Femur (tissue), 1 donor: Measurements from ENCODE around the gene BMP15.

Experiments
- DNase-seq: peaks from one replicate; pipeline ENCODE4 v3.0.0-alpha.2; 2017

Gene BMP15

DNA sequence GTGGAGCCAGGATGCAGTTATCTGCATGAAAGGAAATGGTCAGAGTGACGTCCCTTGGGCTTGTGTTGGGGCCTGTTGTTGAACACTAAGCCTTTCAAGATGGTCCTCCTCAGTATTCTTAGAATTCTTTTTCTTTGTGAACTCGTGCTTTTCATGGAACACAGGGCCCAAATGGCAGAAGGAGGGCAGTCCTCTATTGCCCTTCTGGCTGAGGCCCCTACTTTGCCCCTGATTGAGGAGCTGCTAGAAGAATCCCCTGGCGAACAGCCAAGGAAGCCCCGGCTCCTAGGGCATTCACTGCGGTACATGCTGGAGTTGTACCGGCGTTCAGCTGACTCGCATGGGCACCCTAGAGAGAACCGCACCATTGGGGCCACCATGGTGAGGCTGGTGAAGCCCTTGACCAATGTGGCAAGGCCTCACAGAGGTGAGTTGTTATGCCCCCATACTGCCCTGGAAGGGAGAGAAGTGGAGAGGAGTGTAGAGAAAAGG, at the start of gene BMP15:
Gene BMP15, plus strand, starts transcription at position 51 of the 492 bp plus-strand sequence. Its CDS starts 49 bp downstream, at position 100.
- DNase-seq: no peak

DNA sequence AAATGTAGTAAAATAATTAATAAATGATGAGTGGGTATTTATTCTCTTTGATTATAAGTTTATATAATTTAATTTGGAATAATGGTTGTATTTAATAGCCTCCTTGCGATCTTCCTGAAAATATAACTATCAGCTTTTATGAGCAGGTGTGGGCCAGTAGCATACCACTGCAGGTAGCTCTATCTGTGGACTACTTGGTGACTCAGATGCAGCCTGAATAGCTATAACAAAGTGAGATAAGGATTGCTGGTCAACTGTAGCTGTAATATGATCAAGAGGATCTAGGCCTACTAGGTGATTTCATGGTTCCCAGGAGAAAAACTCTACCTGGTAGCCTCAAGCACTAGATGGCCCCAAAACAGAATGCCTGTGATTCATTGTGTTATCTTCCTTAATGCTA, 47.1 kb upstream of the BMP15 start:
- no peak for DNase-seq

DNA sequence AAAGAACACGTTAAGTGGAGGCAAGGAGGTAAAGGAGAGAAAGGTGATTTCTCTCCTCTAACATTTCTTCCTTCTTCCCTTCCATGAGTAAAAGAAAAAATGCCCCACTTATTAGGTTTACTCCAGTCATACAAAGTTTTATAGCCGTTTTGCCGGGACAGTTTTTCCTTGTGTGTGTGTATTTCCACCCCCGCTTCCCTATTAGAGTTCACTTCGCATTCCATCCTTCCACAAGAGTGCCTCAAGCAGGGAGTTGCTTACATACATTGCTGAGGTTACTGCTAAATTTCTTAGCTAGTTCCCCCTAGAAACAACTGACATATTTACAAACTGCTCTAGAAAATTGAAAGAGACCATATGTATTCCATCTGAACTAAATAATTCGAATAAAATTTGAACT, 45.2 kb upstream of the BMP15 start:
- DNase-seq: no peak

DNA sequence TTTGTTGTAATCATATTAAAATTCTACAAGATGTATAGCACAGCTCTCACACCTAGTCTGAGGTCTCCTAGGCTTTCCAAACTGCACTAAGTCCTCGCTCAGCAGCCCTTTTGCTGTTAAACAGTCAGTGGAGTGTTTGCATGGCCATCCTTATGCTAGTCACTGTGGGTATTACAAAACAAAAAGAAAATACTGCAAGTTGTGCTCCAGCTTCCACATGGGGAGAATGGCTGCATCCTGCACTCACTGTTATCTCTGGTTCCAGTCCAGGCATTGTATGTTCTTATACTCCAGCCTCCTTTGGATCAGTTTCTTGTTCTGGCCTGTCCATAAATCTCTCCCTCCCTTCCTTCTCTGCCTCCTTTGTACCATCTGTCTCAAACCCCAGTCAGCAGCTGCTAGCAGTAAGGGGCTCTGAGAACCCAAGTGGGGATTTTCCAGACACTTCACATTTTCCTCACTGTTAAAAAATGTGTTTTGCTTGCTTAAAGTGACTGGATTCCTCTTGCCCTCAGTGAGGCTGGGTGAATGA, 38.5 kb upstream of the BMP15 start:
- DNase-seq: no peak

DNA sequence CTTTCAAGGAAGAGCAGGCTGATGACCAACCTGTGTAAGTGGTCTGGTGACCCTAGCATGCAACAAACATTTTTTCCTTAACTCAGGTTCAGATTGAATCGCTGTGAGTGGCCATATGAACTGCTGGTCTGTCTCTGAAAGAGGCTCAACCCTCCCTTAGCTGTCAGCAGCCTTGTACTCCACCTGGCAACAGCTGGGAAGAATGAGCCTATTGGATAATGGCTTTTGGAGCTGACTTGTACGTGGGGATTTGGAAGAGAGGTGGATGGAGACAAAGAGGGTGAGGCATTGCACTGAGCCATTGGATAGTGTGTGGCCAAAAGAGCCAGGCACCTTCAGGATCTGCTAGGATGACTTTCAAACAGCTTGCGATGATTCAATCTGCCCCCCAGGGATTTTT, 35.7 kb upstream of the BMP15 start:
- DNase-seq: no peak

DNA sequence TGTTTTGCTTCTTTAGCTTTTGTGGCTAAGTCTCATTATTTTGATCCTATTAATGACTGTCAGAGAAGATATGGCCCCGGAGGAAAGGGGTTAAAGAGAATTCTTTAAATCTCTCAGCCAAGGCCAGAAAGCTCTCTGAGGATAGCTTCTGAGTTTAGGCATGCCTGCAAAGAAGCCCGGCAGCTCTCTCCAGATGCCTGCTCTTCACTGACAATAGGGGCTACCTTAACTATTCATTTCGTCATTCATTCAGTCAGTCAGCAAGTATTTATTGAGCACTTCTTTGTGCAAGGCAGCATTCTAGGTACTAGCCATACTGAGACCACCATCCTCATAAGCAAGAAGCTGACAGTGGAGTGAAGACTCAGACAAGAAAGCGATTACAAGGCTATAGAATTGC, 34.0 kb upstream of the BMP15 start:
- DNase-seq: no peak

DNA sequence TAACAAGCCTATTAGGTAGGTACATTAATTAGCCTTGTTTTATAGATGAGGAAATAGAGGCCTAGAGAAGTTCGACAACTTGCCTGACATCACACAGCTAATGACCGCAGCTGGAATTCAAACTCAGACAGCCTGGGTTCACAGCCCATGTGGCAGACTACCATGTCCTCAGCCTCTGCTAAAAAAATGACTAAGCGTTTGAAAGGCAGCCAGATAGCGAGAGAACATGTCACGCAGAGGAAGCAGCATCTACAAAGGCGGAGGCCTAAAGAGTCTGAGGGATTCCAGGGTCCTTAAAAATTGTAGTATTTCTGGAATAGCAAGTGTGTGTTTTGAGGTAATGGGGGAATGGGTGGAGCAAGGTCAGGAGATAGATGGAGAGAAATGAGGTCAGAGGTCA, 33.2 kb upstream of the BMP15 start:
- DNase-seq: no peak

DNA sequence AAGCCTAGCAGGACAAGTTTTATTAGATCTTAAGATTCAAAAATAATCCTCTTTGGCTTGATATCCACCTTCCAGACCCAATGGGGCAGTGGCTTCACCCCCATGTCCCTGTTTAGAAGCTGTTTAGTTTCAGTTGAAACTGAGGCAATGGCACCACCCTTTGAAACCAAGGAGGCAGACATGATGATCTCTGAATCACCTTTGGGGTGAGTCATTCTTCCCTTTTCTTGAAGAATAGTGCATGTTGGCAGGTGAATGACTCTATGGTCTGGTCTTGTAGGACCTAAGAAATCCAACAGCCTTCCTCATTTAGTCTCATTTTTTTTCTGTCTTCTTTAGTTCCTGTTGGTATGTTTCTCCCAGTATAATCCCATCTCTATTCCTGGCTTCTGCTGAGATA, 29.5 kb upstream of the BMP15 start:
- no peak for DNase-seq

DNA sequence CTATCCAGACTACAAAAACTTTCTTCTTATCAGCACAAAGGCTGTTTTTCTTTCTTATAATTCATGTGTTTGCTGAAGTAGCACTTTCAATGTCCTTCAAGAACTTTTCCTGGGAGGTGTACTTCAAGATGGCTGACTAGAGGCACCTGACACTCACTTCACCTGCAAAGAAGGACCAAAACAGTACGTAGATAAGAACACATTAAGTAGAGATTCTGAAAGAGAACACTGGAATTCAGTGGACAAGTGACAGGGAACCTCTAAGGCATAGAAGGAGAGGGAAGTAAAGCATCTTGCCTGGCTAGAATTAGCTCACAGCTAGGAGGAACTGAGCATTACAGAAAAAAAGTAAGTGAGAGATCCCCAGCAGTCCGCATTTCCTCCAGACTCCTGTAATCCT, 21.7 kb upstream of the BMP15 start:
- DNase-seq: no peak

DNA sequence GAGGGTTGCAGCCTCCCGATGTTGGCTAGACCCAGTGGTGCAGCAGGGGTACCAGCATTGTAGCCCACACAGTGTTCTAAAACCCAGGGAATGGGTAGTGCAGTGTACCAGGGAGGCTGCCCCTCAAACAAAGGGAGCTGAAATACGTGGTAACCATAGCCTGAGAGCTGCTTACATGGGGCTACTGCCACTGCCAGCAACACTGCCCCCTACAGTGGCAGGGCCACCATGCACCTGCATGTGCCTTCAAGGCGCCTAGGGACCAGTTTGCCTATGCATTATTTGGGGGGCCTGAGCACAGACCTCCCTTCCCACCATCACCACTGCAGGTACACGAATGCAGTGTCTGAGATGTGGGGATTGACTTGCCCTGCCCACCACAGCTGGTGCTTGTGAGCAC, 21.0 kb upstream of the BMP15 start:
- no peak for DNase-seq

DNA sequence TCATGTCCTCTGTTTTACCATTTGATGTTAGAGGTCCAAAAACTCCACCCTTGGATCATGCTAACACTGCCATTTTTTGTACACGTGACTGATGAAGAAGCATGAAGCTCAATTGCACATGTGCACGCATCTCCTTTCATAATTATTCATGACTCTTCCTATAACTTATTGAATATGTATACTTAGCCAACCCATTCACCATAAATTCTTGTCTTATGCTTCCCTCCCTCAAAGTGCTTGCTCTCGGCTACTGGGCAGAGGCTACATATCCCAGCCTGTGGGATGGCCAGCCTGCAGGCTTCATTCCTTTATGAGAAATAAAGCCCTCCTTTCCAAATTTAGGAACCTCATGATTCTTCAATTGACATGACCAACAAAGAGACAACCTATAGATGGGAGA, 17.5 kb upstream of the BMP15 start:
- DNase-seq: no peak

DNA sequence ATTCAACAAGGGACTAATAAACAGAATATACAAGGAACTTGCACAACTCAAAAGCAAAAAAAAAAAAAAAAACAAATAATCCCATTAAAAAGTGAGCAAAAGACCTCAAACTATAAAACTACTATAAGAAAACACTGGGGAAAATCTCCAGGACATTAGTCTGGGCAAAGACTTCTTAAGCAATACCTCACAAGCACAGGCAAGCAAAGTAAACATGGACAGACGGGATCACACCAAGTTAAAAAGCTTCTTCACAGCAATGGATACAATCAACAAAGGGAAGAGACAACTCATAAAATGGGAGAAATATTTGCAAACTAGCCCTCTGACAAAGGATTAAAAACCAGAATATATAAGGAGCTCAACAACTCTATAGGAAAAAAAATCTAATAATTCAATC, 17.1 kb upstream of the BMP15 start:
- DNase-seq: no peak

DNA sequence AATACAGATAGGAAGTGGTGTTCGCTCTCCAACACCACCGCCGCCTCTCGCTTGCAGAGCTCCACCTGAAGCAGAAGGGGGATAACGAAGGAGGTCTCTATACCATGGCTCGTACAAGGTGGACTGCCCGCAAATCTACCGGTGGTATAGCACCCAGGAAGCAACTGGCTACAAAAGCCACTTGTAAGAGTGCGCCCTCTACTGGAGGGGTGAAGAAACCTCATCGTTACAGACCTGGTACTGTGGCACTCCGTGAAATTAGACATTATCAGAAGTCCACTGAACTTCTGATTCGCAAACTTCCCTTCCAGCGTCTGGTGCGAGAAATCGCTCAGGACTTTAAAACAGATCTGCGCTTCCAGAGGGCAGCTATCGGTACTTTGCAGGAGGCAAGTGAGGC, 5.2 kb upstream of the BMP15 start:
- DNase-seq: no peak

DNA sequence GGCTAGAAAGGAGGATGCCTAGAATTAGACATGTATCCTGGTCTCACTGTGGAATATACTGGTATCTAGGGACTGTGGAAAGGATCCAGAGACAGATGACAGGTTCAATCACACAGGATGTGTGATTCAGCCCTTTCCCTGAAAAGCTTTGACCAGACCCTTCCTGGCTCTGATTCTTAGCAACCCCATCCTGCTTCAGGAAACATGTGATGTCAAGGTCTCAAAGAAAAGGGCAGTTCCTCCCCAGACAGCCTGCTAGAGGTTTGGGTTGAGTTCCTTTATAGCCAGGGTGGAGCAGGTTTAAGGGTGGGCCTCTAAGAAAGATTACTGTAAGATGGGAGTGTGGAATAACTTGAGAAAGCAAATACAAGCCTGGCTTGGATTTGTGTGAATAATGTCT, 3.0 kb downstream of the BMP15 start:
- DNase-seq: no peak

DNA sequence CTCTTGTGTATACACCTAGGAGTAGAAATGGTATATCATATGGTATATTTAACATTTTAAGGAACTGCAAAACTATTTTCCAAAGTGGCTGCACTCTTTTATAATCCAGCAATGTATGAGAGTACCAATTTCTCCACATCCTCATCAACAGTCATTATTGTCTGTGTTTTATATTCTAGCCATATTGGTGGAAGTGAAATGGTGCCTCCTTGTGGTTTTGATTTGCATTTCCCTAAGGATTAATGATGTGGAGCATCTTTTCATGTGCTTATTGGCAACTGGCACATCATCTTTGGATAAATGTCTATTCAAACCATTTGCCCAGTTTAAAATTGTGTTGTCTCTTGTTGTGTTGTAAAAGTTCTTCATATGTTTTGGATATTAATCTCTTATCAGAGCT, 9.6 kb downstream of the BMP15 start:
- DNase-seq: no peak

DNA sequence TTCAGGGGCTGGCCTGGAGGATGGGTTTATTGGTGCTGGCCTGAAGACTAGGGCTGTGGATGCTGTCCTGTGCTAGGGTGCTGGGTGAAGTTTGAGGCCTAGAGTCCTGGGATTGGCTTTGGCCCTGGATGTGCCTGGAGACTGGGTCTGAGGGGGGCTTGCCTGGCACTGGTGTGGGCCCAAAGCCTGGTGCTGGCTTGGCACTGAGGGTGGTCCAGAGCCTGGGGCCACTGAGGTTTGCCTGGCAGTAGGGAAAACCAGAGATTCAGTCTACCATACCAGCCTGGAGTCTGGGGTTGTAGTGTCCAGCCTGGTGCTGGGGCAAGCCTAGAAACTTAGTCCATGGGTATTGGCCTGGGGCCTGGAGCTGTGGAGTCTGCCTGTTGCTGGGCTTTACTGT, 16.6 kb downstream of the BMP15 start:
- no peak for DNase-seq

DNA sequence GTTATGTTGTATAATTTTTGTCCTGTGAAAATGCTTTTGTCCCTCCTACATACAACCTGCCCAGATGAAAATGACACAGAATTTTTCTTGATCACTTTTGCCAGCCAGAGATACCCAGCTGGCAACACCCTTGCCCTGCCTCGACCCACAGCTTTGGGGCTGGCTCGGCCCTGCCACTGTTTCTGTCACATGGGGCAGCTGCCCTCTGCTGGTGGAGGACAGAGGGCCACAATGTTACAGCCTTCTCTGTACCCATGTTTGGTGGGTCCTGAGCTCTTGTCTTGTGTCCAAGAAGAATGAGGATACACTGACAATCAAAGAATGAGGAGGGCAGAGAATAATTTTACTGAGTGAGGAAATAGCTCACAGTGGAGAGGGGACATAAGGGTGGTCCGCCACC, 31.1 kb downstream of the BMP15 start:
- no peak for DNase-seq

DNA sequence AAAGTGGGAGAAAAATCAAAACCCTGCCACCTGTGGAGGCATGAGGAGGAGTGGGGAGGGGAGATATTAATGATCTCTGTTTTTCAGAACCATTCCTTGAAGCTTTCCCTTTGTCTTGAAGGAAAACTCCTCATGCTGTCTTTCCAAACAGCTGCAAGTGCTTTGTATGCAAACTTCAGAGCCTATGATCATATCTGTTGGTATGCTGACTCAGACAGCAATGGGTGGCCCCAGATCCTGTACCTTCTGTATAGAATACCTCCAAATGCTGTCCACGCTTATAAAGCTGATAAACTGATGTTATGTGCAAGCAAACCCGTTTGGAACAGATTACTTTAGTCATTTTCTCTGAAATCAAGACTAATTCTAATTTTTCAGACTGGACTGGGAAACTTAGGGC, 31.9 kb downstream of the BMP15 start:
- no peak for DNase-seq

DNA sequence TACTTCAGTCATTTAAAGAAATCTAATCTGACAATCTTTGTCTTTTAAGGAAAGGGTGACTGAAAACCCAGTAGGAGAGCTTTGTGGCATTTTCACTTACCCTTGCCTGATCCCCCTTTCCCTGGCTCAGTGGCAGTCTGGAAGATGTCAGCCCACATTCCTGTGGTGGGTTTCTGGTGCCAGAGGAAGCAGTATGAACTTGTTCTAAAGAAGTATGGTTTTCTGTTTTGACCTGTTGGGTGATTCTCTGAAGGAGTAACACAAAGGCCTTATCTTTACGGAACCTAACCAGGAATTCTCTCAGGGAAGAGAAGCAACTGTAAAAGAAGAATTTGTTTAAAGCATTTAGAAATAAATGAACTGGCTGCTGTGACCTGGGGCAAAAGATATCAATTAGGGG, 41.9 kb downstream of the BMP15 start:
- no peak for DNase-seq

DNA sequence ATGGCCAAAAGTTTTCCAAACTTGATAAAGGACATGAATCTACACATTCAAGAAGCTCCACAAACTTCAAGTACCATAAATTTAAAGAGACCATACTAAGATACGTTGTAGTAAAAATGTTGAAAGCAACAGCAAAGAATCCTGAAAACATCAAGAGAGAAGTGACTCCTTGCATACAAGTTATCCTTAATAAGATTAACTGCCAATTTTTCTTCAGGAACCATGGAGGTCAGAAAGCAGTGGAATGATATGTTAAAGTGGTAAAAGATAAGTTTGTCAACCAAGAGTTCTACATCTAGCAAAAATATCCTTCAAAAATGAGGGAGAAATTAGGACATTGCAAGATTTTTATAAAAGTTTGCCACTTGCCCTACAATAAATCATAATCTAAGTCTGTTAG, 43.3 kb downstream of the BMP15 start:
- no peak for DNase-seq

DNA sequence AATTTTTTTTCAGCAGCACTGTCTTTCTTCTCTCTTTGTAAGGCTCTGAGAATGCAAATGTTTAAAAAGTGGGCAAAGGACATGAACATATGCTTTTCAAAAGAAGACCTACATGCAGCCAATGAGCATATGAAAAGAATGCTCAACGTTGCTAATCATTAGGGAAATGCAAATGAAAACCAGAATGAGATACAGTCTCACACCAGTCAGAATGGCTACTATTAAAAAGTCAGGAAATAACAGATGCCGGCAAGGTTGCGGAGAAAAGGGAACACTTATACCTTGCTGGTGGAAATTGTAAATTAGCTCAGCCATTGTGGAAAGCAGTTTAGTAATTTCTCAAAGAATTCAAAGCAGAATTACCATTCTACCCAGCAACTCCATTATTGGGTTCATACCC, 51.6 kb downstream of the BMP15 start:
- no peak for DNase-seq

DNA sequence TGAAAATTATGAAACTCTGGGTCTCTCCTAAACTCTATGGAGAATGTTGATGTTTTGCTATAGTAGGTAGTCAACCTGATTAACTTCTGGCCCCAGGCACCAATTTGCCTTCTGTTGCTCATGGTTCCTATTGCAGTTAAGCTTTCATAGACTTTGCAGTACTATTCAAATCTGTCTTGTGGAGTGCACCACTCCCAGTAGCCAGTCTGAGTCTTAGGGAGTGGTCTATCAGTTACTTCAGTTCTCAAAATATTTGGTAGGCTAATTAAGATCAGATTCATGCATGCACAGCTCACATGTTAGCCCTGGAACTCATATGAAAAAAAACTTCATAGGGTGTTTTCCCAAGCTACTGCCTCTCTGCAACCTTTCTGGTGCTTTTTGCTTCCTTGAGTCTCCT, 53.3 kb downstream of the BMP15 start:
- DNase-seq: no peak
